ENCODE data around the gene PLPP7. TPM values are rescaled to one million over a fixed set of nuclear protein-coding genes. Genes with fewer than 3 reads are reported as not detected.
A peak's percentile ranks its signal among the peaks of the same experiment; 100 is the strongest.
"Not testable (repeated sequence)": the region's sequence is repeated elsewhere in the genome, so short reads cannot be mapped to it uniquely, and the experiment has no call there.

The PLPP7 gene
- total RNA-seq, 1 donor: 16.3 TPM

- DNase-seq (ENCODE audit: insufficient read length, low spot score, missing footprints): no peak
- no peaks in the 10 kb centered on the region for H3K36me3 ChIP-seq (ENCODE audit: insufficient read depth, low read length)
- H3K4me3 ChIP-seq (ENCODE audit: insufficient read depth, low read length): no peak overlapping the region
- no peak overlapping the region for H2AFZ ChIP-seq (ENCODE audit: low read length)
- no peaks in the 10 kb centered on the region for H4K20me1 ChIP-seq (ENCODE audit: insufficient read depth, low read length)
- TF ChIP-seq CTCF (IDR thresholded peaks at IDR 0.05; ENCODE audit: extremely low read depth, low read depth, low read length): no peak
- H3K79me2 ChIP-seq (ENCODE audit: insufficient read depth, low read length): no peaks in the 10 kb centered on the region
- H3K27me3 ChIP-seq (ENCODE audit: insufficient read depth, low read length): no peaks in the 10 kb centered on the region
- no peak overlapping the region for H3K27ac ChIP-seq (ENCODE audit: low read depth, low read length)
- no peaks in the 10 kb centered on the region for H3K4me1 ChIP-seq (ENCODE audit: insufficient read depth, low read length)
- no peak overlapping the region for H3K4me2 ChIP-seq (ENCODE audit: insufficient read depth, low read length)
- H3K9me3 ChIP-seq (ENCODE audit: low read depth, low read length): no peaks in the 10 kb centered on the region
Observed at GRCh38 chr9:131335368-131335755, 45.8 kb downstream of the PLPP7 start.

- H3K4me3 ChIP-seq (ENCODE audit: insufficient read depth, low read length): no peak overlapping the region
- no peak overlapping the region for H2AFZ ChIP-seq (ENCODE audit: low read length)
- TF ChIP-seq CTCF (IDR thresholded peaks at IDR 0.05; ENCODE audit: extremely low read depth, low read depth, low read length): no peak
- no peak overlapping the region for H3K27ac ChIP-seq (ENCODE audit: low read depth, low read length)
- no peaks in the 10 kb centered on the region for H3K27me3 ChIP-seq (ENCODE audit: insufficient read depth, low read length)
- no peaks in the 10 kb centered on the region for H4K20me1 ChIP-seq (ENCODE audit: insufficient read depth, low read length)
- H3K4me1 ChIP-seq (ENCODE audit: insufficient read depth, low read length): no peaks in the 10 kb centered on the region
- no peaks in the 10 kb centered on the region for H3K36me3 ChIP-seq (ENCODE audit: insufficient read depth, low read length)
- H3K9me3 ChIP-seq (ENCODE audit: low read depth, low read length): no peaks in the 10 kb centered on the region
- peak; percentile 57 for DNase-seq (ENCODE audit: insufficient read length, low spot score, missing footprints)
- H3K4me2 ChIP-seq (ENCODE audit: insufficient read depth, low read length): no peak overlapping the region
- H3K79me2 ChIP-seq (ENCODE audit: insufficient read depth, low read length): no peaks in the 10 kb centered on the region
Observed at GRCh38 chr9:131337131-131337848, 47.8 kb downstream of the PLPP7 start.

GRCh38 chr9:131339212-131339611, 49.7 kb downstream of the PLPP7 start:
- not testable (repeated sequence) for H2AFZ ChIP-seq (ENCODE audit: low read length); H3K79me2 ChIP-seq (ENCODE audit: insufficient read depth, low read length); H3K36me3 ChIP-seq (ENCODE audit: insufficient read depth, low read length); H3K27ac ChIP-seq (ENCODE audit: low read depth, low read length); H3K4me3 ChIP-seq (ENCODE audit: insufficient read depth, low read length); H3K4me1 ChIP-seq (ENCODE audit: insufficient read depth, low read length); H4K20me1 ChIP-seq (ENCODE audit: insufficient read depth, low read length); H3K27me3 ChIP-seq (ENCODE audit: insufficient read depth, low read length); H3K4me2 ChIP-seq (ENCODE audit: insufficient read depth, low read length); DNase-seq (ENCODE audit: insufficient read length, low spot score, missing footprints); H3K9me3 ChIP-seq (ENCODE audit: low read depth, low read length)

- not testable (repeated sequence) for H3K9me3 ChIP-seq (ENCODE audit: low read depth, low read length); H3K79me2 ChIP-seq (ENCODE audit: insufficient read depth, low read length); H3K4me2 ChIP-seq (ENCODE audit: insufficient read depth, low read length); H3K27ac ChIP-seq (ENCODE audit: low read depth, low read length); H3K27me3 ChIP-seq (ENCODE audit: insufficient read depth, low read length); H3K36me3 ChIP-seq (ENCODE audit: insufficient read depth, low read length); DNase-seq (ENCODE audit: insufficient read length, low spot score, missing footprints); H2AFZ ChIP-seq (ENCODE audit: low read length); H3K4me1 ChIP-seq (ENCODE audit: insufficient read depth, low read length); H3K4me3 ChIP-seq (ENCODE audit: insufficient read depth, low read length); H4K20me1 ChIP-seq (ENCODE audit: insufficient read depth, low read length)
Observed at GRCh38 chr9:131344931-131345535, 55.5 kb downstream of the PLPP7 start.

- Histone ChIP-seq H3K36me3 (ENCODE audit: insufficient read depth, low read length) (no peaks in the 10 kb centered on the region), H3K79me2 (ENCODE audit: insufficient read depth, low read length) (no peaks in the 10 kb centered on the region), H3K4me2 (ENCODE audit: insufficient read depth, low read length) (no peak overlapping the region), H3K27me3 (ENCODE audit: insufficient read depth, low read length) (peaks cover 3% of the 10 kb centered on the region), H4K20me1 (ENCODE audit: insufficient read depth, low read length) (no peaks in the 10 kb centered on the region), H3K27ac (ENCODE audit: low read depth, low read length) (no peak overlapping the region), H2AFZ (ENCODE audit: low read length) (no peak overlapping the region), H3K9me3 (ENCODE audit: low read depth, low read length) (no peaks in the 10 kb centered on the region), H3K4me3 (ENCODE audit: insufficient read depth, low read length) (no peak overlapping the region), H3K4me1 (ENCODE audit: insufficient read depth, low read length) (peaks cover 7% of the 10 kb centered on the region)
- TF ChIP-seq CTCF (IDR thresholded peaks at IDR 0.05; ENCODE audit: extremely low read depth, low read depth, low read length): no peak
- no peak for DNase-seq (ENCODE audit: insufficient read length, low spot score, missing footprints)
Observed at GRCh38 chr9:131346559-131346958, 57.0 kb downstream of the PLPP7 start.
